Tibial nerve (tissue), 4 donors: Measurements from ENCODE around the gene GALNTL6. TPM values are rescaled to one million over a fixed set of nuclear protein-coding genes. Genes with fewer than 3 reads are reported as not detected.
"Not testable (repeated sequence)": the region's sequence is repeated elsewhere in the genome, so short reads cannot be mapped to it uniquely, and the experiment has no call there.

ENCODE experiments used
- DNase-seq, 2 donors: peaks; one replicate each; pipeline ENCODE4 v3.0.0-alpha.2; 2019; ENCODE audit warnings: low spot score in 2 of 2
- H3K27ac ChIP-seq, 4 donors: fragments of 200-600 bp; sonication (generic) in 3 of 4; one replicate each; pipeline ENCODE4 v1.5.1; 2017 to 2019; ENCODE audit warnings: mild to moderate bottlenecking in 1 of 4
- H3K27me3 ChIP-seq, 2 donors: fragments of 200-600 bp; sonication (generic) in 1 of 2; one replicate each; pipeline versions ENCODE4 v1.5.1 to v1.6.0; 2017 to 2019
- H3K36me3 ChIP-seq, 3 donors: fragments of 200-600 bp; sonication (generic); one replicate each; pipeline ENCODE4 v1.5.1; 2018 to 2019
- H3K4me1 ChIP-seq, 4 donors: fragments of 200-600 bp; sonication (generic) in 3 of 4; one replicate each; pipeline ENCODE4 v1.5.1; 2017 to 2019
- H3K4me3 ChIP-seq, 4 donors: fragments of 200-600 bp; sonication (generic) in 3 of 4; one replicate each; pipeline ENCODE4 v1.5.1; 2017 to 2019; ENCODE audit warnings: mild to moderate bottlenecking in 1 of 4, moderate library complexity in 1 of 4
- H3K9me3 ChIP-seq, 4 donors: fragments of 200-600 bp; sonication (generic) in 3 of 4; one replicate each; pipeline ENCODE4 v1.5.1; 2017 to 2019
- CTCF ChIP-seq, 5 experiments: fragments of 200-600 bp in 3 of 5; fragments of 450-650 bp in 2 of 5; sonication (generic) in 3 of 5; IDR thresholded peaks; one replicate each; pipeline ENCODE4 v1.5.1; 2016 to 2019; ENCODE audit warnings: antibody characterized with exemption in 5 of 5, mild to moderate bottlenecking in 3 of 5, moderate library complexity in 2 of 5
- EP300 ChIP-seq, 2 donors: sonication (generic); formaldehyde crosslinking; IDR thresholded peaks; one replicate each; pipeline ENCODE4 v1.6.1; 2017; ENCODE audit warnings: antibody characterized with exemption in 2 of 2, mild to moderate bottlenecking in 1 of 2
- POLR2A ChIP-seq, 2 donors: fragments of 450-650 bp; IDR thresholded peaks; one replicate each; pipeline ENCODE4 v1.6.1; 2017; ENCODE audit warnings: antibody characterized with exemption in 2 of 2, mild to moderate bottlenecking in 2 of 2, moderate library complexity in 2 of 2
- WGBS, 2 donors: methylation state at CpG; one replicate each; pipeline ENCODE4 v1.1.5; 2018; 5-methylcytosine and 5-hydroxymethylcytosine counted together
- total RNA-seq, 4 donors: library from RNA; depleted of rRNA; stranded (reverse); fragments of >200 nt; gene quantifications; one replicate each; pipeline ENCODE4 v1.1.0, GENCODE V29; 2016

GALNTL6 gene
- total RNA-seq, 4 donors from 2014 or later, result not detected

GRCh38 chr4:172721659-172722058 is 908.5 kb downstream of the GALNTL6 start:
- Histone ChIP-seq H3K27ac (no peak overlapping the region), H3K4me1 (no peaks in the 10 kb centered on the region), H3K27me3 (no peaks in the 10 kb centered on the region), H3K4me3 (no peak overlapping the region), H3K36me3 (no peaks in the 10 kb centered on the region), H3K9me3 (no peaks in the 10 kb centered on the region)
- TF ChIP-seq EP300 (IDR thresholded peaks at IDR 0.05) (no peak), CTCF (IDR thresholded peaks at IDR 0.05) (no peak), POLR2A (IDR thresholded peaks at IDR 0.05) (no peak)
- no peak for DNase-seq
- 70% methylated on average over 4 of the region's 4 CpGs for WGBS, 2 donors

GRCh38 chr4:172725581-172725980 is 912.4 kb downstream of the GALNTL6 start:
- peaks cover 0 to 3% (median 0%) of the 10 kb centered on the region in 4 donors for H3K9me3 ChIP-seq
- TF ChIP-seq CTCF (IDR thresholded peaks at IDR 0.05) (no peak), EP300 (IDR thresholded peaks at IDR 0.05) (no peak), POLR2A (IDR thresholded peaks at IDR 0.05) (no peak)
- 50% methylated on average over 3 of the region's 3 CpGs for WGBS, 2 donors
- DNase-seq, result no peak
- H3K27ac ChIP-seq, result no peak overlapping the region
- no peaks in the 10 kb centered on the region for H3K4me1 ChIP-seq
- no peak overlapping the region for H3K4me3 ChIP-seq
- no peaks in the 10 kb centered on the region for H3K36me3 ChIP-seq
- no peaks in the 10 kb centered on the region for H3K27me3 ChIP-seq

- Histone ChIP-seq H3K27ac (no peak overlapping the region), H3K4me1 (no peaks in the 10 kb centered on the region), H3K27me3 (no peaks in the 10 kb centered on the region), H3K4me3 (no peak overlapping the region), H3K36me3 (no peaks in the 10 kb centered on the region), H3K9me3 (peaks cover 0 to 5% (median 0%) of the 10 kb centered on the region in 4 donors)
- WGBS, 2 donors, result 24 to 31% methylated on average over 15 of the region's 15 CpGs
- TF ChIP-seq EP300 (IDR thresholded peaks at IDR 0.05), result no peak
- TF ChIP-seq POLR2A (IDR thresholded peaks at IDR 0.05), result no peak
- TF ChIP-seq CTCF (IDR thresholded peaks at IDR 0.05), result no peak
- no peak for DNase-seq
Observed at GRCh38 chr4:172726001-172726423, 912.8 kb downstream of the GALNTL6 start.

- WGBS, 2 donors, result 94% methylated on average over 4 of the region's 4 CpGs
- Histone ChIP-seq H3K4me1 (no peaks in the 10 kb centered on the region), H3K9me3 (peaks cover 0 to 11% (median 0%) of the 10 kb centered on the region in 4 donors), H3K27ac (no peak overlapping the region), H3K27me3 (no peaks in the 10 kb centered on the region), H3K4me3 (no peak overlapping the region), H3K36me3 (no peaks in the 10 kb centered on the region)
- no peak for TF ChIP-seq CTCF (IDR thresholded peaks at IDR 0.05)
- no peak for TF ChIP-seq EP300 (IDR thresholded peaks at IDR 0.05)
- TF ChIP-seq POLR2A (IDR thresholded peaks at IDR 0.05), result no peak
- no peak for DNase-seq
Observed at GRCh38 chr4:172727631-172728030, 914.4 kb downstream of the GALNTL6 start.

- WGBS, 2 donors, result 97% methylated on average over 3 of the region's 3 CpGs
- H3K4me3 ChIP-seq, H3K27ac ChIP-seq, H3K36me3 ChIP-seq, DNase-seq, H3K27me3 ChIP-seq, H3K4me1 ChIP-seq: not testable (repeated sequence)
- peaks cover 0 to 54% (median 0%) of the 10 kb centered on the region in 4 donors for H3K9me3 ChIP-seq
Observed at GRCh38 chr4:172733645-172734044, 920.4 kb downstream of the GALNTL6 start.

- no peaks in the 10 kb centered on the region for H3K36me3 ChIP-seq
- no peaks in the 10 kb centered on the region for H3K27me3 ChIP-seq
- no peak overlapping the region for H3K4me3 ChIP-seq
- H3K27ac ChIP-seq, result no peak overlapping the region
- no peaks in the 10 kb centered on the region for H3K4me1 ChIP-seq
- no peak for DNase-seq
- TF ChIP-seq EP300 (IDR thresholded peaks at IDR 0.05), result no peak
- TF ChIP-seq POLR2A (IDR thresholded peaks at IDR 0.05), result no peak
- TF ChIP-seq CTCF (IDR thresholded peaks at IDR 0.05), result no peak
- 83 to 85% methylated on average over 4 of the region's 4 CpGs for WGBS, 2 donors
- peaks cover 0 to 54% (median 0%) of the 10 kb centered on the region in 4 donors for H3K9me3 ChIP-seq
Observed at GRCh38 chr4:172734555-172734954, 921.4 kb downstream of the GALNTL6 start.
